Suprapubic skin (tissue), 4 donors: Measurements from ENCODE around the gene EXD2. TPM values are rescaled to one million over a fixed set of nuclear protein-coding genes. Genes with fewer than 3 reads are reported as not detected.

ENCODE experiments used
- DNase-seq, 2 donors: peaks; one replicate each; pipeline ENCODE4 v3.0.0-alpha.2; 2019; ENCODE audit warnings: low spot score in 2 of 2
- H3K27ac ChIP-seq: fragments of 200-600 bp; sonication (generic); one replicate; pipeline ENCODE4 v1.5.1; 2019
- H3K27me3 ChIP-seq: fragments of 200-600 bp; sonication (generic); one replicate; pipeline ENCODE4 v1.5.1; 2019
- H3K36me3 ChIP-seq: fragments of 200-600 bp; sonication (generic); one replicate; pipeline ENCODE4 v1.5.1; 2019
- H3K4me1 ChIP-seq: fragments of 200-600 bp; sonication (generic); one replicate; pipeline ENCODE4 v1.5.1; 2019
- H3K4me3 ChIP-seq: fragments of 200-600 bp; sonication (generic); one replicate; pipeline ENCODE4 v1.5.1; 2019; ENCODE audit warnings: mild to moderate bottlenecking
- H3K9me3 ChIP-seq: fragments of 200-600 bp; sonication (generic); one replicate; pipeline ENCODE4 v1.5.1; 2019
- CTCF ChIP-seq, 2 donors: fragments of 200-600 bp in 1 of 2; fragments of 450-650 bp in 1 of 2; sonication (generic) in 1 of 2; IDR thresholded peaks; one replicate each; pipeline ENCODE4 v1.5.1; 2016 to 2019; ENCODE audit warnings: antibody characterized with exemption in 2 of 2, mild to moderate bottlenecking in 1 of 2, moderate library complexity in 1 of 2
- EP300 ChIP-seq: sonication (generic); formaldehyde crosslinking; IDR thresholded peaks from one replicate; pipeline ENCODE4 v1.6.1; 2017; ENCODE audit warnings: antibody characterized with exemption
- POLR2A ChIP-seq, 2 donors: fragments of 450-650 bp; IDR thresholded peaks; one replicate each; pipeline ENCODE4 v1.6.1; 2017; ENCODE audit warnings: antibody characterized with exemption in 2 of 2, mild to moderate bottlenecking in 2 of 2, moderate library complexity in 2 of 2
- POLR2AphosphoS5 ChIP-seq, 3 donors: sonication (generic); formaldehyde crosslinking; IDR thresholded peaks; one replicate each; pipeline ENCODE4 v1.6.1; 2017; ENCODE audit warnings: antibody characterized with exemption in 3 of 3
- WGBS: methylation state at CpG from one replicate; pipeline ENCODE4 v1.1.5; 2018; 5-methylcytosine and 5-hydroxymethylcytosine counted together
- total RNA-seq, 4 donors: library from RNA; depleted of rRNA; stranded (reverse); fragments of >200 nt; gene quantifications; one replicate each; pipeline ENCODE4 v1.1.0, GENCODE V29; 2016

EXD2 gene
- total RNA-seq, 4 donors from 2014 or later = 17.6 to 26.8 (median 19.6) TPM

DNA sequence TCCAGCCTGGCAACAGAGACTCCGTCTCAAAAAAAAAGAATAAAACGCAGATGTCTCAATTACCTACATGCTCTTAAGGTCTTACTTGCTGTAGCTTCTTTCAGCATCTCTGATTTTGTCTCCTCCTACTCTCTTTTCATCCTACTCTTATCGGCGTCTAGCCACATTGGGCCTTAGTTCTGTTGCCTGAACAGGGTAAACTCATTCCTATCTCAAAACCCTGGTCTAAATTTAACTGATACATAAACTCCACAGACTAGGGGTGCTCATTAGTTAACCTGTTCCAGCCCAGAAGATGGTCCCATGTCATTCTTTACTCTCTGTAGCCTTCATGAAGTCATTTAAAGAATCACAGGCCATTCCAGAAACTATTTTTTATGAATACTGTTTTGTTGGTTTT is 33.6 kb downstream of the EXD2 start:
- no peaks in the 10 kb centered on the region for H3K9me3 ChIP-seq
- H3K27me3 ChIP-seq = no peaks in the 10 kb centered on the region
- no peak for DNase-seq
- no peak overlapping the region for H3K27ac ChIP-seq
- H3K4me3 ChIP-seq = no peak overlapping the region
- TF ChIP-seq EP300 = no peak
- TF ChIP-seq CTCF (IDR thresholded peaks at IDR 0.05) = no peak
- no peak for TF ChIP-seq POLR2A (IDR thresholded peaks at IDR 0.05)
- TF ChIP-seq POLR2AphosphoS5 (IDR thresholded peaks at IDR 0.05) = no peak
- 86% methylated on average over 4 of the region's 4 CpGs for WGBS
- peaks cover 18% of the 10 kb centered on the region for H3K36me3 ChIP-seq
- H3K4me1 ChIP-seq = no peaks in the 10 kb centered on the region

- H3K27me3 ChIP-seq = no peaks in the 10 kb centered on the region
- peaks cover 26% of the 10 kb centered on the region for H3K36me3 ChIP-seq
- no peak overlapping the region for H3K4me3 ChIP-seq
- TF ChIP-seq EP300 (no peak), CTCF (IDR thresholded peaks at IDR 0.05) (no peak), POLR2AphosphoS5 (IDR thresholded peaks at IDR 0.05) (no peak), POLR2A (IDR thresholded peaks at IDR 0.05) (no peak)
- no peak for DNase-seq
- H3K27ac ChIP-seq = no peak overlapping the region
- 67% methylated on average over 9 of the region's 9 CpGs for WGBS
- no peaks in the 10 kb centered on the region for H3K9me3 ChIP-seq
- no peaks in the 10 kb centered on the region for H3K4me1 ChIP-seq
These were observed 34.9 kb downstream of the EXD2 start for GRCh38 chr14:69226178-69226577.

- H3K27ac ChIP-seq = no peak overlapping the region
- H3K36me3 ChIP-seq = peaks cover 30% of the 10 kb centered on the region
- 87% methylated on average over 2 of the region's 2 CpGs for WGBS
These were observed 35.4 kb downstream of the EXD2 start for GRCh38 chr14:69226736-69227135.

GRCh38 chr14:69231486-69231885 is 40.2 kb downstream of the EXD2 start:
- no peaks in the 10 kb centered on the region for H3K4me1 ChIP-seq
- H3K4me3 ChIP-seq = no peak overlapping the region
- H3K27me3 ChIP-seq = no peaks in the 10 kb centered on the region
- 59% methylated on average over 2 of the region's 2 CpGs for WGBS
- no peaks in the 10 kb centered on the region for H3K9me3 ChIP-seq
- H3K27ac ChIP-seq = no peak overlapping the region
- peaks cover 40% of the 10 kb centered on the region for H3K36me3 ChIP-seq
- TF ChIP-seq CTCF (IDR thresholded peaks at IDR 0.05) = no peak
- no peak for TF ChIP-seq POLR2AphosphoS5 (IDR thresholded peaks at IDR 0.05)
- TF ChIP-seq EP300 = no peak
- no peak for TF ChIP-seq POLR2A (IDR thresholded peaks at IDR 0.05)
- DNase-seq = no peak

More at GRCh38 chr14:69226736-69227135, 35.4 kb downstream of the EXD2 start:
- H3K9me3 ChIP-seq = no peaks in the 10 kb centered on the region
- H3K27me3 ChIP-seq = no peaks in the 10 kb centered on the region
- DNase-seq = no peak
- no peak overlapping the region for H3K4me3 ChIP-seq
- TF ChIP-seq POLR2A (IDR thresholded peaks at IDR 0.05) (no peak), CTCF (IDR thresholded peaks at IDR 0.05) (no peak), EP300 (no peak), POLR2AphosphoS5 (IDR thresholded peaks at IDR 0.05) (no peak)
- no peaks in the 10 kb centered on the region for H3K4me1 ChIP-seq

- no peak overlapping the region for H3K27ac ChIP-seq
- no peaks in the 10 kb centered on the region for H3K9me3 ChIP-seq
- H3K4me1 ChIP-seq = no peaks in the 10 kb centered on the region
- DNase-seq = no peak
- H3K27me3 ChIP-seq = no peaks in the 10 kb centered on the region
- TF ChIP-seq EP300 (no peak), CTCF (IDR thresholded peaks at IDR 0.05) (no peak), POLR2AphosphoS5 (IDR thresholded peaks at IDR 0.05) (no peak), POLR2A (IDR thresholded peaks at IDR 0.05) (no peak)
- peaks cover 49% of the 10 kb centered on the region for H3K36me3 ChIP-seq
- 94% methylated on average over 3 of the region's 3 CpGs for WGBS
- no peak overlapping the region for H3K4me3 ChIP-seq
These were observed 41.1 kb downstream of the EXD2 start for GRCh38 chr14:69232388-69232787.
